Type B pancreatic cell (in vitro differentiated cells): ENCODE results near the gene YIPF6. TPM values are rescaled to one million over a fixed set of nuclear protein-coding genes. Genes with fewer than 3 reads are reported as not detected.
"Not testable (repeated sequence)": the region's sequence is repeated elsewhere in the genome, so short reads cannot be mapped to it uniquely, and the experiment has no call there.

ENCODE experiments used
- DNase-seq: peaks from one replicate; pipeline ENCODE4 v3.0.0; 2021; ENCODE audit warnings: mixed read lengths; ENCODE audit not compliant: unreplicated experiment; ENCODE audit errors: extremely low spot score
- H3K27ac Mint-ChIP-seq: 2 replicates; pipeline ENCODE4 v1.8.0; 2021; ENCODE audit warnings: mild to moderate bottlenecking, mixed read lengths
- H3K27me3 Mint-ChIP-seq: 2 replicates; pipeline ENCODE4 v1.8.0; 2021; ENCODE audit warnings: mixed read lengths
- H3K36me3 Mint-ChIP-seq: 2 replicates; pipeline ENCODE4 v1.8.0; 2021; ENCODE audit warnings: mixed read lengths
- H3K4me1 Mint-ChIP-seq: one replicate; pipeline ENCODE4 v1.8.0; 2021; ENCODE audit warnings: mixed read lengths; ENCODE audit not compliant: unreplicated experiment
- H3K4me3 Mint-ChIP-seq: 2 replicates; pipeline ENCODE4 v1.8.0; 2021; ENCODE audit warnings: mild to moderate bottlenecking, mixed read lengths
- H3K9me3 Mint-ChIP-seq: 2 replicates; pipeline ENCODE4 v1.8.0; 2021; ENCODE audit warnings: mixed read lengths
- total RNA-seq: library from RNA; stranded (reverse); gene quantifications from 2 replicates; pipeline ENCODE4 v1.2.1, GENCODE V29; 2021; ENCODE audit warnings: low replicate concordance
- TF ChIP-seq, protein P1 (sequence below): fragments of 200-600 bp; sonication (generic); conservative IDR thresholded peaks from 2 replicates; pipeline ENCODE4 v1.5.0; 2021; ENCODE audit warnings: antibody characterized with exemption, mild to moderate bottlenecking

Gene YIPF6
- total RNA-seq, 1 donor from 2014 or later = 34.9 TPM

DNA sequence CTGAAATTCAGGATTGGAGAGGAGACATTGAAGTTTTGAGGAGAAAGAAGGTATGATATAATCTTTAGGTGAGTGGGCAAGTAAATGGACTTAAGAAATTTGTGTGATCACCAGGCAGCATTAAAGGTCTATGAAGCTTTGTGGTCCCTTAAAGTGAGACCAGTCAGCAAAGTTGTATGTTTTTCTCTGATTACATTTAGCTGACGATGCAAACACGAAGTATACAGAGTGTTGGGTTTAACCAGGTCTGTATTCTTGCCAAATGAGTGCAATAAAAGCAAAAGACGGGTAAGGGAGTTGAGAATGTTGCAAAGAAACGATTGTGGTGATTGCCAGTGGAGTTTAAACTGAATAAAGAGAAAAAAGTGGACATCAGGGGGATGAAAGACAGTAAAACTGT, 11.6 kb upstream of the YIPF6 start:
- Mint-ChIP-seq H3K9me3 (no peaks in the 10 kb centered on the region), H3K4me1 (no peaks in the 10 kb centered on the region), H3K36me3 (no peaks in the 10 kb centered on the region), H3K4me3 (no peak overlapping the region), H3K27ac (no peak overlapping the region), H3K27me3 (no peaks in the 10 kb centered on the region)
- TF ChIP-seq, protein P1, sequence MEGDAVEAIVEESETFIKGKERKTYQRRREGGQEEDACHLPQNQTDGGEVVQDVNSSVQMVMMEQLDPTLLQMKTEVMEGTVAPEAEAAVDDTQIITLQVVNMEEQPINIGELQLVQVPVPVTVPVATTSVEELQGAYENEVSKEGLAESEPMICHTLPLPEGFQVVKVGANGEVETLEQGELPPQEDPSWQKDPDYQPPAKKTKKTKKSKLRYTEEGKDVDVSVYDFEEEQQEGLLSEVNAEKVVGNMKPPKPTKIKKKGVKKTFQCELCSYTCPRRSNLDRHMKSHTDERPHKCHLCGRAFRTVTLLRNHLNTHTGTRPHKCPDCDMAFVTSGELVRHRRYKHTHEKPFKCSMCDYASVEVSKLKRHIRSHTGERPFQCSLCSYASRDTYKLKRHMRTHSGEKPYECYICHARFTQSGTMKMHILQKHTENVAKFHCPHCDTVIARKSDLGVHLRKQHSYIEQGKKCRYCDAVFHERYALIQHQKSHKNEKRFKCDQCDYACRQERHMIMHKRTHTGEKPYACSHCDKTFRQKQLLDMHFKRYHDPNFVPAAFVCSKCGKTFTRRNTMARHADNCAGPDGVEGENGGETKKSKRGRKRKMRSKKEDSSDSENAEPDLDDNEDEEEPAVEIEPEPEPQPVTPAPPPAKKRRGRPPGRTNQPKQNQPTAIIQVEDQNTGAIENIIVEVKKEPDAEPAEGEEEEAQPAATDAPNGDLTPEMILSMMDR = no peak
- no peak for DNase-seq

DNA sequence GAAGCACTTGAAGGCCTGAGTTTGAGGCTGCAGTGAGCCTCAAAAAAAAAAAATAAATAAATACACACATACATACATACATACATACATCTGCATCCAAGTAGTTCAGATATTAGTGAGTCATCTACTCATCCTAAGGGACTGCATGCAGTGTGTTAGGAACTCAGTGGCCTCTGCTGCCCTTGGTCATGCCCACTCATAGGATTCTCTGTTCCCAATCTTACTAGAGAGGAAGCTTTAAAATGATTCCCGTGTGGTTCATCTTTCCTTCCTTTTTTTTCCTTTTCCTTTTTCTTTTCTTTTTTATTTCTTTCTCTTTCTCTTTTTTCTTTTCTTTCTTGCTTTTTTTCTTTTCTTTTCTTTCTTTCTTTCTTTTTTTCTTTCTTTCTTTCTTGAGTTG, 10.9 kb upstream of the YIPF6 start:
- no peak for DNase-seq
- Mint-ChIP-seq H3K27ac (no peak overlapping the region), H3K36me3 (no peaks in the 10 kb centered on the region), H3K27me3 (no peaks in the 10 kb centered on the region), H3K4me1 (no peaks in the 10 kb centered on the region), H3K9me3 (no peaks in the 10 kb centered on the region), H3K4me3 (no peak overlapping the region)
- TF ChIP-seq, protein P1 = no peak

DNA sequence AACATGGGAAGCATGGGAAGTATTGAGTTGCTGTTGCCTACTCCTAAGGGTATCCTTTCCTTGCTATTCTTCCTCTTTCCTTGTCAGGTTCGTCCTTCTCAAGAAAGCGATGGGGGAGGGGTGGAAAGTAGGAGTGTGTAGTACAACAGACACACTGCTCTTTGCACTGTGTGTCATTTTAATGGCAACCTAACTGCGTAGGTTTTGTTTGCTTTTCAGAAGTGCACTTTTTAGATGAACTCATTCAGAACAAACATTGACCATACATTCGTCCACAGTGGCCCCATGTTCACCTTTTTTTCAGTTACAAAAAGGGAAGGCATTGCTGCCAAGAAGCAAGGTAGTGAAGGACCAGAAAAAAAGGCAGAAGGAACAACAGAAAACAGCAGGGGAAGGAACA, 10.2 kb upstream of the YIPF6 start:
- no peaks in the 10 kb centered on the region for H3K4me1 Mint-ChIP-seq
- H3K9me3 Mint-ChIP-seq = no peaks in the 10 kb centered on the region
- DNase-seq = no peak
- H3K27ac Mint-ChIP-seq = no peak overlapping the region
- TF ChIP-seq, protein P1 = no peak
- no peak overlapping the region for H3K4me3 Mint-ChIP-seq
- H3K36me3 Mint-ChIP-seq = no peaks in the 10 kb centered on the region
- H3K27me3 Mint-ChIP-seq = no peaks in the 10 kb centered on the region

- Mint-ChIP-seq H3K27ac (no peak overlapping the region), H3K9me3 (no peaks in the 10 kb centered on the region), H3K36me3 (no peaks in the 10 kb centered on the region), H3K4me3 (no peak overlapping the region), H3K27me3 (no peaks in the 10 kb centered on the region), H3K4me1 (no peaks in the 10 kb centered on the region)
- TF ChIP-seq, protein P1 = peak; percentile 59
- no peak for DNase-seq
Measured at GRCh38 chrX:68490644-68491043, 8.2 kb upstream of the YIPF6 start.

DNA sequence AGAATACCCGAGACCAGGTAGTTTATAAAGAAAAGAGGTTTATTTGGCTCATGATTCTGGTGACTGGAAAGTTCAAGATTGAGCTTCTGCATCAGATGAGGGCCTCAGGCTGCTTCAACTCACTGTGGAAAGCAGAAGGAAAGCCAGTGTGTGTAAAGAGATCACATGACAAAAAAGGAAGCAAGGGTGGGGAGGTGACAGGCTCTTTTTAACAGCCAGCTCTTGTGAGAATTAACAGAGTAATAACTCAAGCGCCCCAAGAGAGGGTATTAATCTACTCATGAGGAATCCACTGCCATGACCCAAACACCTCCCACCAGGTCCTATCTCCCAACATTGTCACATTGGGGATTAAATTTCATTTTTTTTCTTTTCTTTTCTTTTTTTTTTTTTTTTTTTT, 6.3 kb upstream of the YIPF6 start:
- Mint-ChIP-seq H3K4me1 (no peaks in the 10 kb centered on the region), H3K36me3 (no peaks in the 10 kb centered on the region), H3K4me3 (no peak overlapping the region), H3K27me3 (no peaks in the 10 kb centered on the region), H3K9me3 (no peaks in the 10 kb centered on the region), H3K27ac (no peak overlapping the region)
- TF ChIP-seq, protein P1 = no peak
- DNase-seq = no peak

GRCh38 chrX:68493776-68494175, 5.1 kb upstream of the YIPF6 start:
- not testable (repeated sequence) for H3K27ac Mint-ChIP-seq, H3K4me1 Mint-ChIP-seq, DNase-seq, H3K4me3 Mint-ChIP-seq, H3K27me3 Mint-ChIP-seq, H3K9me3 Mint-ChIP-seq, H3K36me3 Mint-ChIP-seq
